HG03196 (cell line): ENCODE results near the gene SECISBP2.

Experiments used
- ATAC-seq: cut with Tn5 transposase; IDR thresholded peaks from one replicate; pipeline ENCODE4 v1.9.1; 2021; ENCODE audit not compliant: unreplicated experiment

Gene SECISBP2

DNA sequence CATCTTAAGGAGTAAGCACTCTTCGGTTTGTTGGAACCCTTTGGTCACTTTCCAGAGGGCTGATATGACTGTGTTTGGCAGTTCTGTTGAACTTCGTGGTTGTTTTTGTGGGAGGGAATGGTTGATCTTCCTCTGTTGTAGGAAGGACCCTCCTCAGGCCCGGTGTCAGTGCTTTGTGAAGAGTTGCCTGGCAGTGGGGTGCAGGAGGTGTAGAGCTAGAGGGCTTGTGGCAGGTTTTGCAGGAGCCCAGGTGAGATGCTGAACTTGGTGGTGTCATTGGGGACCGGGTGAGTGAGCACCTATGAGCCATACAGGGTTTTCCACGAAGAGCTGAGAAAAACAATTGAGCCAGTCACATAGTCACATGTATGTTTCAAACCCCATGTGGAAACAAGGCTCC lies 27.2 kb downstream of the SECISBP2 start:
- ATAC-seq = no peak

DNA sequence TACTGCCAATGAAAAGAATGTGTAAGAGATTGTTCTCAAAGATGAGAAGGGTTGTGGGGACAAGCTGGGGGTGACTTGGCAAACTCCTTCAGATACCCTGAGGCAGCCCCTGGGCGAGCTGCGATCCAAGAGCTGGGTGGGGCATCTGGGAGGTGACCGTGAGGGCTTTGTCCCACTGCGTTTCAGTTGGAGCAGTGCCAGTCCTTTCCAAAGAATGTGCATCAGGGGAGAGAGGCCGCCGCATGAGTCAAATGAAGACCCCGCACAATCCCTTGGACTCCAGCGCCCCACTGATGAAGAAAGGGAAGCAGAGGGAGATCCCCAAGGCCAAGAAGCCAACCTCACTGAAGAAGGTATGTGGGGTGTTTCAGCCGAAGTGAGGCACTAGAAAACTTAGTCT lies 28.4 kb downstream of the SECISBP2 start:
- no peak for ATAC-seq

DNA sequence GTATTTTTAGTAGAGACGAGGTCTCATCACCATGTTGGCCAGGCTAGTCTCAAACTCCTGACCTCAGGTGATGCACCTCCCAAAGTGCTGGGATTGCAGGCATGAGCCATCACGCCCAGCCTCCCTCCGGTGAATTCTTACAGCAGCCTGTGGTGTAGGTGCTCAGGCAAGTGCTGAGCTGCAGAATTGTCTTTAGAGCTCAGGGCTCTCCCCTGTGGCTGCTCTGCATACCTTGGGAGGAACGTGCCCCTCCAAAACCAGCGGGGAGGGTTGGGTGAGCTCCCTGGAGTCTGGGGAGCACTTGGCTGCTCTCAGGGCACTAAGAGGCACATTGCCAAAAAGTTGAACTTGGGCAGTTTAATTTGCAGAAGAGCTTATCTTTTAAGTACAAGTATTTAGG lies 29.4 kb downstream of the SECISBP2 start:
- no peak for ATAC-seq

DNA sequence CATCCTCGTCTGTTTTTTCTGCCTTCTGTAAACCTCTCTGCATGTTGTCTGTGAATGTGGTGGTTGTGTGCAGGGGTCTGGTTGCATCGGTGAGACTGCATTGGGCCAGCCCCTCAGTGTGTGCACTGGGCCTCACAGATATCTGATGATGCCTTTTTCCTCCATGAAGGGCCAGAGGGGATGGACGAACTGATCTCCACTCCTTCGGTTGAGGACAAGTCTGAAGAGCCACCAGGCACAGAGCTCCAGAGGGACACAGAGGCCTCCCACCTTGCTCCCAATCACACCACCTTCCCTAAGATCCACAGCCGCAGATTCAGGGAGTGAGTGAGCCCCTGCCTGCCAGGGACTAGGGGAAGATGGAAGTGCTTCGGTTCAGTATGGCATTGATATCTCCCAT lies 31.3 kb downstream of the SECISBP2 start:
- ATAC-seq = no peak

DNA sequence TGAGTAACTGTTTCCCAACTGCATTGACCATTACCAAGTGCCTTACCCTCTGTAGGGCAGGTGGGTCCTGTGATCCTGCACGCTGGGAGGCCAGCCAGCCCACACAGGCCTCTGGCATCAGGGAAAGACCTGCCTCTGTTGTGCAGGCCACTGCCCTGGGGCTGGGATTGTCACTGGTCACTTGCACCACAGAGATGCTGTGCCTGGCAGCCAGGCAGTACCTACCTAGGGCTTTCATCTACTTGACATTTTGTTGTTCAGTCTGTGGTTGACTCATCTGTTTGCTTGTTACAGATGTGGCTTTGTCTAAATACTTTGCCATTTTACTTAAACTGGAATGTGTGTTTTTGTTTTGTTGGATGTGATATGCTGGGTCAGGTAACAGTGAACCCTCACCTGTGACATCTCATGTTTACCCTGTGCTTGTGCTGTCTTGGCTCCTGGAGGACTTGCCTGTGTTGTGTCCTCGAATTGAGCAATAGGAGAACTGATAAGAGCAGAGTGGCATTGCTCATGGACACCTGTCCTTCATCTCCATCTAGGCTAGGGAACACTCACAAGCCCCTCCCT lies 32.8 kb downstream of the SECISBP2 start:
- no peak for ATAC-seq

DNA sequence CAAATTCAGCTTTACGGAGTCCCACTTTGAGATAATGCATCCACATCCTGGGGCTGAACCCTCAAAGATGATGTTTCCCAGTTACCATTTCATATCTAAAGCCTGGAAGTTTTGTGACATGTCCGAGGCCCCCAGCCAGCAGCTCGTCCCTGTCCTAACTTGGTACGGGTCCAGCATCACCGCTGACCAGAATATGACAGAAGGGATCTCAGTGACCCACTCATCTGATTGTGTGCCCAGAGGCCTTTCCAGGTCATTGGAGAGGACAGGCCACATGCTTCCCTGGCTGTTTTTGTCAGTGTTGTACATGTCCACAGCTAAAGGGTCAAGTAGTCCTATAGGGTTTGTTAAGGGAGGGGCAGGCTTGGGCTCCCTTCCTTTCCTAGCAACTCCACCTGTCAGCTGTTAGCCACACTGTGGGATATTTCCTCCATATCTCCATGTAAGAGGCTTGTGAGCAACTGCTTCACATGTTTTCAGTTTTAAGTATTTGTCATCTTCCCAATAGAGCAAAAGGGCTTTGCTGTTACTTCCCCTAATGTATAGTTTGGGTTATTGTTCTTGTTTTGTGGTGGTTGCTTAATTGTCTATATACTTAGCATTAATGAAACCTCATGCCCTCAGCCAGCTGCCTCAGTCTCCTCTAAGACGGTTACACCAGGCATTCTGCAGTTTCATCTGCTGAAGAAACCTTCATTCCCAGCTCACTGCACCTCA lies 33.4 kb downstream of the SECISBP2 start:
- ATAC-seq = no peak

DNA sequence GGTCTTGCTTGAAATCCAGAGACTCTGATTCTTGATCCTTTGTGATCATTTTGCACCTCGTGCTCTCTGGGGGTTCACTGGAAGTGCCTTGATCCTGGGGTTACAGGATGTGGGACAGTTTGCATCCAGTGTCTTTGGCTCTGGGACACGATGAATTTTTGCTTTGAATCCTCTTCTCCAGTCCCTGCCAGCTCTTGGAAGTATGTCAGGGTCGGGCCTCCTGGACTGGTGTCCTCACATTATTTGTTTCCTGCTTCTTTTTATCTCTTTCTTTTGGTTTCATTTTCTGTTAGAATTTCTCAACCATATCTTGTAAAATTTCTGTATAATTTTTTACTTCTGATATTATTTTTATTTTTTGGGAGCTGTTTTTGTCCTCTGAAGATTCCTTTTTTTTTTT lies 34.2 kb downstream of the SECISBP2 start:
- ATAC-seq = no peak

DNA sequence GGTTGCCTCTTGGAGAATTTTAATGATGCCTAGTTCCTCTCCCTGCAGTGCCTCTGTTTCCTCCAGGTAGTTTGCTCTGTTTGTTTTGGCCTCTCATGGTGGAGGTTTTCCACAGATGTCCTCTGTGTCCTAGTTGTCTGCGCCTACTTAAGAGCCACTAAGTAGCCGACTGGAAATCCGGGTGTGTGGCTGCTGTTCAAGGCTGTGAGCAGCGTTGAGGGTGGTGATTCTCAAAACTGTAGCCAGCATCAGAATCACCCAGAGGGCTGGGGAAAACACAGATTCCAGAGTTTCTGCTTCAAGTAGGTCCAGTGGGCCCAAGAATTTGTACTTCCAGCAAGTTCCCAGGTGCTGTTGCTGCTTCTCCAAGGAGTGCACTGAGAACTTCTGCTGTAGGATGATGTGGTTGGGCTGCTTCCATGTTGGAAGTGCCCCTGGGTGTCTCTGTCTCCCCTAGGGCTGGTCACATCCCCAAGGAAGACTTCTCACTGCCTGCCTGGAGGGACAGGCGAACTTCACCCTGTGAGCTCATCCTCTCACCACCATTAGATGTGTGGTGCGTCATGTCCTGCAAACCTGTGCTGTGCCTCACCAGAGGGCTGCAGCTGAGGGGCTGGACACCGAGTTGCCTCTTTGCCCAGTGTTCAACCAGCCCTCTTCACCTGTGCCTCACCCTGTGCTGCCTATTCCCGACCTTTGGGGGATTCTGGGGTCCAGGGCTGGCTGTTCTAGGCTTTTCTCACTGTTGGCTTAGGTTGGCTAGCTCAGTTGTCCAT lies 34.8 kb downstream of the SECISBP2 start:
- ATAC-seq = no peak

DNA sequence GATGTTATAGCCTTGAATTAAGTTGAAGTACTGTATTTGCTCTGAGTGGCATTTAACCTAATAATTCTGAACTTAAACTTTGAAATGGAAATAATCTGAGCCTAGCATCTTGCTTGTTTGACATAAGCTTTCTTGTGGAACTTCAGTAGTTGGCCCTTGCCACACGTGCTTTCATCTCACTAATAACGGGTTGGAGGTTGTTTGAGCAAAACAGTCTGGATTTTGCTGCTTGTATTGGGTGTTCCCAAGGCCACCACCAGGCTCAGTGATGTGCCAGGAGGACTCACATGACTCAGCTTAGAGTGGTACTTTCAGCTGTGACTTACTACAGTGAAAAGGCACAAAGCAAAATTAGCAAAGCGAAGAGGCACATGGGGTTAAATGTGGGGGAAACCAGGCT lies 35.7 kb downstream of the SECISBP2 start:
- ATAC-seq = no peak

DNA sequence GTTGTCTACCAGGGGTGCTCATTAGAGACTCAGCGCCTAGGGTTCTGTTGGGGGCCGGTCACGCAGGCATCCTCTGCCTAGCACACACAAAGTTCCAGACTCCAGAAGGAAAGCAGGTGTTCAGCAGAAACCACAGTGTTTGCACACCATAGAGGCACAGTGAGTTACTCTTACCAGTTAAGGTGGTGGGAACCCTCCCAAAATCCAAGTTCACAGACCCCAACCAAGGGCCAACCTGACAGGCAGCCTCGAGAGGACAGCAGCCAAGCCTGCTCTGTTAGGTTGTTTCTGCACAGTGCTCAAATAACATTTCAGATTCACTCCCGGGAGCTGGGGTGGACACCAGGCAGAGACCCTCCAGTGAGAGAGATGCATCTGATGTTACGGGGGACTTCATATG lies 36.2 kb downstream of the SECISBP2 start:
- ATAC-seq = no peak

DNA sequence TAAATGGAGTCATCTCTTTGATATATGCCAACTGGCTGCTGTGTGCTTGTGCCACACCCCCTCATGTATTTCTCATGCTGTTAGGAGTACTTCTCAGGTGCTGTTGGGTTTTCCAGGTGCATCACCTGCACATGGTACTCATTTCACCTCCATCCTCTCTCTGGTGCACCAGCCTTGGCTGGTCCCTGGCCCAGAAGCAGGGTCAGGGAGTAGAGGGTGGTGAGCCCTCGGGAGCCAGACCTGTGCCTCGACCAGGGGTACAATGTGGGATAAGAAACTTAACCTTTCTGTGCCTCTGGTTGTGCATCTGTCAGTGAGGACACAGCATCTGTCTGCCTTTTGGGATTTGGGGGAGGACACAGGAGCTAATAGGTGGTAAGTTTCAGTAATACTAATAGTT lies 38.5 kb downstream of the SECISBP2 start:
- ATAC-seq = no peak

DNA sequence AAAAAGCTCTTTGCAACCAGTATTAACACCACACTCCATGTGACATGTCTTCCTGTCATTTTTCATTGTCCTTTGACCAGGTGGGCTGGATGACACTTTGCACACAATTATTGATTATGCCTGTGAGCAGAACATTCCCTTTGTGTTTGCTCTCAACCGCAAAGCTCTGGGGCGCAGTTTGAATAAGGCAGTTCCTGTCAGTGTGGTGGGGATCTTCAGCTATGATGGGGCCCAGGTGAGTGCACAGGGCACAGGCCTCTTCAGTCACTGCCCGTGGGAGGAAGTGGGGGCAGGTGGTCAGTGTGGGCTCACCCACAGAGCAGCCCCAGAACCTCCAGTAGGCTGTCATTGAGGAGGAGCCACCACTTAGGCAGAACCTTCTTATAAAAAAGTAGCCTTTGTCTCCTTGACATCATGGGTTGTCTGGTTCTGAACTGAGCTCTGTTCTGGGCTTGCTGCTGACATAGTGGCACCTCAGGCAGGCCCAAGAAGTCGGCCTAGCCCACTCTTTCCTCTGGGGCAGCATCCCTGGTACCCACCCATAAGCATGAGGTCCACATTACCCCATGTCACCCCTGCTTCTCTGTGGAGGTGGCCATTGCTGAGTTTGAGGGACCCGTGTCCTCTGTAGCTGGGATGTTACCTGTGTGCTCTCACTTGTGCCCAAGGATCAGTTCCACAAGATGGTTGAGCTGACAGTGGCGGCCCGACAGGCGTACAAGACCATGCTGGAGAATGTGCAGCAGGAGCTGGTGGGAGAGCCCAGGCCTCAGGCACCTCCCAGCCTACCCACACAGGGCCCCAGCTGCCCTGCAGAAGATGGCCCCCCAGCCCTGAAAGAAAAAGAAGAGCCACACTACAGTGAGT lies 39.3 kb downstream of the SECISBP2 start:
- ATAC-seq = no peak

DNA sequence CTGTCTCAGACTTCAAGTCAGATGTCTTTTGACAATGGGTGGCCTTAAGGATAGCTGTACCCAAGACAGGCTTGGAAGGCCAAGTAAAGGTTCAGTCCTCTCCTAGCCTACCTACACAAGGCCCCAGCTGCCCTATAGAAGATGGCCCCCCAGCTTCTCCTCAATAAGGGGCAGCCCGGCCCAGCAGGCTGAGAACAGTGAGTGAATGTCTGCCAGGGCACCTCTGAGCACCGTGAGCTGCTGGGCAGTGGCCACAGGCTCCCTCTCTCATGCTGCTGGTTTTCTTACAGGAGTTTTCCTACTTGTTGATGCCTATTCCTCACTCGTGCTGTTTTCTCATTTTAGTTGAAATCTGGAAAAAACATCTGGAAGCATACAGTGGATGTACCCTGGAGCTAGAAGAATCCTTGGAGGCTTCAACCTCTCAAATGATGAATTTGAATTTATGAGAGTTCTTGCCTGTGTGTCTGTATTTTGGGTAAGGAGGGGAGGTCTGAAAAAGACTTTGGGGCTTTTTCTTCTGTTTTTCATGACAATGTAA lies 40.1 kb downstream of the SECISBP2 start:
- no peak for ATAC-seq

DNA sequence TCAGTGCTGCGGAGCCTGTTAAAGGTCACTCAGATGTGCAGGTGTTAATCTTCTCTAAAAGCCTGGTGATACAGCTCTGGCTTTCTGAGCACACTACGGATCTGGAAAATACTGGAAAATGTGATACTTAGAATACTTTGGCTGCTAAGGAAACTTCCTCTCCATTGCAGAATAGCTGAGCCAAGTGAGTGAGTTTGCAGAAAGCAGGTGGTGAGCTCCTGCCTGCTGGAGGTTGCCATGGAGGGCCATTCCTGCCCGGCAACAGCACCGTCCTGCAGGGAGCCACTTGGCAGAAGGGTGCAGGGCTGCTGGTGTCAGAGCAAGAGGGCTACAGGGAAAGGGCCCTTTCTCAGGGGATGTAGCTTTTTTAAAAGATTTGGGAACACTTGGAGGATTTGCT lies 40.7 kb downstream of the SECISBP2 start:
- ATAC-seq = no peak

DNA sequence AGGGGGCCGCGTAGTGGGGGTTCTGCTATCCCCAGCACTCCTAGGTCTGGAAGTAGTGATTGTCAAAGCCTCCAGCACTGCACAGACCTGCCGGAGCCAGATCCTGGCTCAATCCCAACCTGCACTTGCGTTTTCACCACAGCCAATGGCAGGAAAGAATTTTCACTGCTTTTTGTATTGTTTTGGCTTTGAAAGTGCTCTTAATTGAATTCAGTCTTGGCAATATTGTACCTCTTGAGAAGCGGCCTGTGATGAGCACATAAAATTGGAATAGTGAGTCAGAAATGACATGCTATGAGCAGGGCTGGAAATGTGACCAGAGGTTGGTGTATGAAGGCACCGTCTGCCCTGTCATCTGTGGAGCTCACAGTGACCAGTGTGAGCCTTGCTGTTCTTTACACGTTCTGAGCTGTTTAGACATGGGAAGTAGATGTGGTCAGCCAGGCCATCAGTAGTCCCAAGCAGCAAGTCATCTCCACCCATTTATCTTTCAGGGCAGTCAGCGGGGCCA lies 41.5 kb downstream of the SECISBP2 start:
- ATAC-seq = no peak

DNA sequence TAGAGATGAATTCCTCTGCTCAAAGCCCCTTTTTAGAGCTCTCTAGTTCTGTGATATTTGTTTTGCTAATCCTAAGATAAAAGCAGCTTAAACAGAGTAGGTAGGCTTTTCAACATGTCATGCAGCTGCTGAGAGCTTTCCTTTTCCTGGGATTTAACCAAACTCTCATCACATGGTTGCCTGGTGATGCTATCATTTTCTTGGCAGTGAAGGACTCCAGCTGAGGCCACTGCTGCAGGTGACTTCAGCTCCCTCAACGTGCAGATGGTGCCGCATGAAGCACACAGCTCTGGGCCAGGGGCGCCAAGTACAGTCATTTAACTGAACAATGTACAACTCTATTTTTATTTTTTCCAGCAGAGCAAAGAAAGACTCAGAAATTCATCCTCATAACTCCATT lies 42.2 kb downstream of the SECISBP2 start:
- no peak for ATAC-seq

DNA sequence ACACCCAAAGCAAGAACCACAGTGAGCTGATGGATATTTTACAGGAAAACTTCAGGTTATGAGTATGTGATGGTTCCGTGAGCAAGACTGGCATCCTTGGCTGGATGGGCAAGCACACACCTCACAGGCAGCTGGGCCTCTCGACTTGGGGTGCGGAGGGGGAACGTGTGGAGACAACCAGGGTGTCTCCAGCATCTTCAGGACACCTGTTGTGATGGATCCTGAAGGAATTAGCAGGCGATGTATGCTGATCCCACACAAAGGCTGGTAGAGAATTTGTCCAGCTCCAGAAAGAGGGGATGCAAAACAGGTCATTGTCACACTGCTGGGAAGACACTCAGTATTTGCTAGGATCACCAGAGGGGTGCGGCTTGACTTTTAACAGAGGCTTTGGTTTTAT lies 42.7 kb downstream of the SECISBP2 start:
- ATAC-seq = no peak

DNA sequence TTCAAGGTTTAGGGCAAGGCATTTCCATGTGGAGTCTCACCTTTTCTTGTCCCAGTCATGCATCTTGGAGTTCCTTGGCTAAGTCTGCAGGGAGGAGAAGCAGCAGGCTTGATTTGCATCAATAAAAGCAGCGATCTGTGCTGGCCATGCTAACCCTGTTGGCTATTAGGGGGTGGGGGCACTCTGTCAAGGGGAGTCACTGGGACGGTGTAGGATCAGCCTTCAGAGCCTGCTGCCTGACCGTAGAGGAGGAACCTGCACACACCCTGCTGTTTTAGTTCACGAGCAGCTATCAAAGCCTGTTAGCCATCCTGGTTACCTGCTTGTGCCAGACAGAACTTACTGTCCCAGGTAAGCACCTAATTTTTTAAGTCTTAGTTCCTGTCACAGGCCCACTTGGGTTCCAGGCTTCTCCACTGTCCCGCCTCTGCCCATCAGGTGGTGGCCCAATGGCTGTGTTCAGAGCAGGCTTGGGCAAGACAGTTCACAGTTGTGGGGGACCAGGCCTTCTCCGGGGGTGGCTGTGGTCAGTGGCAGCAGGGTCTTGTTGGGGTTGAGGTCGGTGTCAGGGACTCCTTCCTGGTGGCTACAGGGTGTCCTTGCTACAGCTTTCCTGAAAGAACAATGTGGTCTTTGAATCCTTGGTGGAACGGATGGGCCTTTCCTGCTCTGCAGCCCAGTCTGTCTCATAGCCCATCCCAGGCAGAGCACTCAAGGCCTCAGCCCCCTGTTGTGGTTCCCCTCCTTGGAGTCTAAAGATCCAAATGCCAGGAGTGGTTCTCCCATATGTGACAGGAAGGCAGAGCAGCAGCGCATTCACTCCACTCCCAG lies 43.7 kb downstream of the SECISBP2 start:
- ATAC-seq = no peak

DNA sequence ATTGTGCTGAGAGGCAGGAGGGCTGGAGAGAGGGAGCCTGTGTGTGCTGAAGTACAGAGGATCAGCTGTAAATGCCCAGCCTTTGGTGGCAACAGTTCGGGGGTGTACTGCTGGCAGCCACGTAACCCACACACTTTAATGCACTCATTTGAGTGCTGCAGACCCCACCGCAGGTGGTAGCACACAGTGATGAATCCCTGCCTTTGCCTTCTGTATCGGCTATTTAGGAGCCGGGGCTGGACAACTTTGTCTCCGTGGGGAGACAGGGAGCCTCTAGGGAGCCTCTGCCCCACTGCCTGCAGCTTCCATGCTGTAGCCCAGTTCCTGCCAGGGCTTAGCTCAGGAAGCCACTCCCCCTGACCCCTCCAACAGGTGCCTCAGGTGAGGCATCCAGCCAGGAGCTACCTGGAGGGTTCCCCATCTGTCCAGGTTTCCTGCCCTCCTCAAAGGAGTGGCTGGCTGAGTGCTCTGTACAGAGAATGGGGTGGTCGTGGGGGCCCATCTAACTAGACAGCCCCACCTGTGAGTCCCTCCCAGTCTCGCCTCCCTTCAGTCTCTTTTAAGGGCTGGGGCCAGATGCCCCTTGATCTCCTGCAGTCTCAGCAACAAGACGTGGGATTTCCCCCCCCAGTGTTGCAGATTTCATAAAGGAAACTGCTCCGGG lies 44.5 kb downstream of the SECISBP2 start:
- no peak for ATAC-seq

DNA sequence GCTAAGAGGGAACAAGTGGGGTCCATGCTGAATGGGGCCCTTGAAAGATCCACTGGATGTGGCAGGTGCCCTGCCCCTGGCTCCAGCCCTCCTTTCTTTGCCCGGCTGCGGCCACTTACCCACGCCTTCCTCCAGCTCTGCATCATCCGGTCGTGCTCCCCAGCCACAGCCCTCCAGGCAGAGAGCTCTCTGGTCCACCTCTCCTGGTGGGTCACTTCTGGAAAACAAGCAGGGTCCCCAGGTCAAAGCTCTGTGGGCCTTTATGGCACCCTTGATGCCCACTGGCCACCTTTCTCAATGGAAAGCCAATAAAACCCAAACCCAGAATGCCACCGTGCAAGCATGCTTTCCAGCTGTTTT lies 45.0 kb downstream of the SECISBP2 start:
- no peak for ATAC-seq
